NCI-H2196 treated with DMSO at 0.1 percent for 48 hours (cell line): ENCODE measurements around the gene S100A9.
"Not testable (repeated sequence)": the region's sequence is repeated elsewhere in the genome, so short reads cannot be mapped to it uniquely, and the experiment has no call there.

ENCODE experiments used
- DNase-seq: peaks from one replicate; lab custom pipeline; 2025; ENCODE audit not compliant: unreplicated experiment; lab: John Stamatoyannopoulos, UW

The S100A9 gene

DNA sequence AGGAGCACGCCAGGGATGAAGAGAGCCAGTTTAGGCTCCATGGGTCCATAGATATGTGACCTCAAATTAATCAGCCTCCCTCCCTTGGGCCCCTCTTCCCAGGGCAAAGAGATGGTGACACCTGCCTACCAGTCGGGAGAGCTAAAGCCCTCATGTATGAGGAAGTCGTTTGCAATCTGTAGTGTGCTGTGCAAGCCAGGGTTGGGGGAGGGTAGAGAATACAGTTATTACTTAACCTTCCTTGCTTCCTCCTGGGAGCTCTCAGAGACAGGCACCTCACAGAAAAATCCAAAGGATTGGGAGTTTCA, 13.0 kb upstream of the S100A9 start:
- DNase-seq = peak; percentile 25

DNA sequence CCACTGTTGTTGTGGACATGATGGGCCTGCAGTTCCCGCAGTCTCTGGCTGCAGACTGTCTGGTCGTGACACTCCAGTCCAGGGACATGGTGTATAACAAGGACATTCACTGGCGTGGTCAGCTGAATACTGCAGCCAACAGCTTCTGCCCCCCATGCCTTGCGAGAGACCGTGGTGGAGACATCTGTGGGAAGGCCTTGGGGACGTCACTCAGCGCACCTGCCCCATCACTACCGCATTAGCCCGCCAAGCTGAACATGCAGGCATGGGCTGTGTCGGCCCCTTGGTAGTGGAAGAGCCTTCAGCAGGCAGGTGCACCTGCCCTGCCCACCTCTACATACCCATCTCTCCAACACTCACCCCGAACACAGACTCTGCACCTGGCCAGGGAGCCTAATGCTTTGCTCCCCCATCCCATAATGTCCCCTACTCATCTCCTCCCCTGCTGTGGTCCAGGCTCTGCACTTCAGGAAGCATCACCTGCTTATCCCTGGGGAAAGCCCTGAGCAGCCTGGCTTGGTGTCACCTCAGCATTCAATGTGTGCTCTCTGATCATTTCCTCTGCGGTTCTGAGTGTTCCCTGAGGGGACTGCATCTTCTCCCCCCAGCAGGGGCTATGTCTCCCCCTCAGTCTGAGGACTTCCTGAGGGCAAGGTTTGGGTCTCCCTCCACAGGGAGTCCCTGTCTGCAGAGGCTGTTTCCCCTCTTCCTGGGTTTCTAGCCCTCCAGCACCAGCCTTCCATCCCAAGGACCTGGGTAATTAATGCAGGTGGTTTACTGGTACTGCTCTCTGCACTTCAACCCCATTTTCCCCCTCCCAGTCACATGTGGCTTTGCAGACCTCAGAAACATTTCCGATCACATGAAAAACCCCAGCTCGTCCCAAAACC, 12.2 kb upstream of the S100A9 start:
- no peak for DNase-seq

DNA sequence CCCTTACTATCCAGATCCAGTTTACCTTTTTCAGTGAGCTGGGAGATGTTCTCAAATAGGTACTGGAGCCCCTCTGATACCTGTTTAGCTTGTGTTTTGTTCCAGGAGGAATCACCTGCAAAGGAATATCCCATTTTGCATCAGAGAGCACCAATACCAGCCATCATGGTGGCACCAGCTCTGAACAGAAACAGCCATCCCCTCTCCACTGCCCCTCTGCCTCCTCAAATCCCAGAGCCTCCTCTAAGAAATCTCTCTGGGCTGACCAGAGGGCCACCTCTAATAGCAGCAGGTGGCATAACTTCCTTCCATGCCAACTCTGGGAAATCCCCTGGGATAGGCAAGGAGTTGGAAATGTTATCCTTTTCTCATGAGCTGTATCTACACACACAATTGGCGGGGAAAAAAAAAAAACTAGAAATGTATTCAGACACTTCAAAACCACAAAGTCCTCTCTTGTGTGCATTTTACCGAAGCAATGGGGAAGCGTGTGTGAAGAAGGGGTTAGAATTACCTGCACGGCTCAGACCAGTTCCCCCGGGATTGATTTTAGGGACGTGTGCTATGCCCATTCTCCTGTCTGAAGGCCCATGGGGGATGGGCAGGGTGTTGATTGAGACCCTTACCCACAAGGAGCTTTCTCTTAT, 11.5 kb upstream of the S100A9 start:
- DNase-seq = peak; percentile 76

DNA sequence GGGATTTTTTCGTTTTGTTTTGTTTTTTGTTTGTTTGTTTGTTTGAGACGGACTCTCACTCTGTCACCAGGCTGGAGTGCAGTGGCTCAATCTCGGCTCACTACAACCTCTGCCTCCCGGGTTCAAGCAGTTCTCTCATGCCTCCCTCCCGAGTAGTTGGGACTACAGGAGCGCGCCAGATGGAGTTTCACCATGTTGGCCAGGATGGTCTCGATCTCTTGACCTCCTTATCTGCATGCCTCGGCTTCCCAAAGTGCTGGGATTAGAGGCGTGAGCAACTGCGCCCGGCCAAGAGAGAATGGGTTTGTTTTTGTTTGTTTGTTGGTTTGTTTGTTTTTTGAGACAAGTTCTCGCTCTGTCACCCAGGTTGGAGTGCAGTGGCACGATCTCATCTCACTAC, 10.6 kb upstream of the S100A9 start:
- DNase-seq = not testable (repeated sequence)

DNA sequence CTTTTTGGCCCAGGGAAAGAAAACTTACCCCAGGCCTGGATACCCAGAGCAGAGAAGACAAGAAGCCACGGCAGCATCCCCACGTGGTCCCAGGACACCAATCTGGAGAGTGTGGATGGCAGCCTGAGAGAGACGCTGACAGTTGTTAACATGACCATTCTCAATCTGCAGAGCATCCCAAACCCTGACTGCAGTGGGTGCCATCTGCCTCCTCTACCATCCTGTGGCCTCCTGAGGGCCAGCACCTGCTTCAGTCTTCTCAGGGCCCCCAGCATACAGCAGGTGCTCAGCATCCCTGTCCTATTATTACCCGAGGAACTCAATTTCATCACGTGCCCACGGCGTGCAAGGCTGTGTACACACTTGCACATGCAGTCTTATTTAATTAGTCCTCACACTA, 9.8 kb upstream of the S100A9 start:
- no peak for DNase-seq

DNA sequence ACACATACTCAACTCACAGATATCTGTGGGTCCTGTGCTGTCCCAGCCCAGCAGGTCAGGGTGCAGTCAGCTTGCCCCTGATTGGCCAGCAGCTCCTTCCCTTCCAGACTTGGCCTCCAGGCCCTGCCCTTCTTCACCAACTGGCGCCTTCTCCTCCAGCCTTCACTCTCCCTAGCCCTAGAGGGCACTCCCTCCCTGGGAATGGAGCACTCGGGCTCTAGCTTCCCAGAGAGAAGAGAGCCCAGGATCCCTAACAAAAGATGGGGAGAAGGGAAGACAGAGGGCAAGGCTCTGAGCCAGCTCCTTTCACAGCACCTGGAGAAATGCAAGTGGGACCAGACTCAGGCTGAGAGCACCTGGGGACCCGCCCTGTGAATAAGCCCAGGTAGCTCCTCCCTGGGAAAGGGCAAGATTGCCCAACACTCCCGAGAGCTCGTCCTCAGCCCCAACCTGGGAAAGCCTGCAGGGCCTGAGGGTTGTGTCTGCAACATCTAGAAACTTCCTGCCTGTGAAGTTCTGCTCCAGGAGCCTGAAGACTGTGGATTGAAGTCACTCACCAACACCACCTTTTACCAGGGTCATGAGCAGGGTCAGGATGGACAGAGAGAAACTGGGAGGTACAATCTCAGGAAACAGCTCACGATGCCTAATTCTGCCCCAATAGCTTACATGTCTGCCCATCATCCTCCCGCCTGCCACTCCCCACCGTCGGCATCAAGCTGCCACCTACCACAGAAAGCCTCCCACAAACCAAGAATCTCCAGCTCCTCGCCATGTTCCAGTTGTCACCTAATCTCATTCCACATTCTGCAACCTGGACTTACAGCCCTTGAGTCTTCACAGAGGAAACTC, 8.9 kb upstream of the S100A9 start, which contains the start of gene PGLYRP4:
TSS of gene PGLYRP4 (minus strand) at position 331 of the 852 bp plus-strand sequence. CDS start 909 bp downstream, outside the sequence.
- DNase-seq = no peak

DNA sequence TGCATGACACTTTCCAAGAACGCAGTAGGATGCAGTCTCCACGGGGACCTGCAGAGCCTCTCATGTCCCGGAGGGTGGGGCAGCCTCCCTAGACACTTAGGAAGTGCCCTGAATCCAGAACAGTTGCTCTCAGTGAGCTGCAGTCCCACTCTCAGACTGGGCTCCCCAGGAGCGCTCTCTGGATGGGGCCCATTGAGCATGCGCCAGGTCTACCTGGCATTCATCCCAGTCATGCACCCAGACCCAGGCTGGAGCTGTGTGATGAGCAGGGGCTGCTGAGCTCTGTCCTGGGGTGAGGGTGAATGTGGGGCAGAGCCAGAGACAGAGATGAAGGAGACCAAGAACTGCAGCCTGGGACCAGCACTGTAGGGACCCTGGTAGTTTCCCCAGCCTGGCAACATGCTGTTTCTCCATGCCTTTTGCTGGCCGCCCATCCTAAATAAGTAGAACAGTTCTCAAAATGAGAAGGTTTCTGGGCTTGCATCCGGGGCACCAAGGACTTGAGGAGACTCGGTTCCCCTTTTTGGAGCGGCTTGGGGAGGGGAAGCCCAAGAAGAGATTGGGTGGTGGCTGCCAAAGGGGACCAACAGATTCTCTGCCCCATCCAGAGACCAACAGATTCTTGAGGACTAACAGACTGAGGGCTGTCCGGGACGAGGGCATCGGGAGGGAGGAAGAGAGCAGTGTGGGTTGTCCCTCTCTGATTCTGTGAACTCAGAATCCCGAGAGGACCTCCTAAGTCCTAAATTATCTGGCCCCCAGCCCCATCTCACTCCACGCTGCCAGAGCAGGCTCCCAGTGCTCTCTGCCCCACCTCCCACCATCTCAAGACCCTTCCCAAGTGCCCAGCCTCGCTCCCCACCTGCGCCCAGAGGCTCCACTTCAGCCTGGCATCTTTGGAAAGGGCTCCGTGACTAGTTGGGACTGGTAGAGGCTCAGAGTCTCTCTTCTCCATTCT, 8.0 kb upstream of the S100A9 start:
- no peak for DNase-seq

DNA sequence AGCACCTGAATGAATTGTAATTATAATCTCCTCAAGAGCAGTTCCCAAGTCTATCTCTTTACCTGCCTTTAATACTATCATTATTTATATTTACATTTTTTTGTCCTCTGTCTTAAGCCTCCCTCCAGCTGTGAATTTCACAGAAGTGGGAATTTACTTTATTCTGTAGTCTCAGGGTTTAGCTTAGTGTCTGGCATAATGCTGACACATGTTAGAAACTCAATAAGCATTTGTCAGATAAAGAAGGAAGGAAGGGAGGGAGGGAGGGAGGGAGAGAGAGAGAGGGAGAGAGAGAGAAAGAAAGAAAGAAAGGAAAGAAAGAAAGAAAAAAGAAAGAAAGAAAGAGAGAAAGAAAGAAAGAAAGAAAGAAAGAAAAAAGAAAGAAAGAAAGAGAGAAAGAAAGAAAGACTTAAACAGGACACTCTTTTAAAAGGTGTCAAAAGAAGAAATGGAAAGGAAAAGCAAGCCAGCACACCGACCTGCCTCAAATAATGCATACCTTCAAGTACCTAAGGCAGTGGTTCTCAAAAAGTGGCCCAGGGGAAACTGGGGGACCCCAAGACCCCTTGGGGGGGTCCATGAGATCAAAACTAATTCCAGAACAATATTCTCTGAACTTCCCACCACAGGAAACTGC, 7.2 kb upstream of the S100A9 start:
- DNase-seq = no peak

DNA sequence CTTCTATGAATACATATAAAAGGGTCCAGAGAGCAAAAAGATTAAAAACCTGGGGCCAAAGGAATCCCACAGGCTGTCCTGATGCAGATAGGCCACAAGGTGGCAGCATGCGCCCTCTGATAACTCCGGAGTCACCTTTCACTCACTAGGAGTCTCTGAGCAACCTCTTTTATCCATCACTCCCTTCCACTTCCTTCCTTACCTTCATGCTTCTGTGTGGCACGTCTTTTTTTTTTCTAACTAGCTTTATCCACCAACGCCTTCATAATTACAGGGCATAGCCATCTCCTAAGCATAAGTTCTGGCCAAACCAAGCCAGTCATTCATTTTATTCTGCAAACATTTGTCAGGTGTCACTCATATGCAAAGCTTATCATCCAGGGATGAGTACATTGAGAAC, 5.1 kb upstream of the S100A9 start:
- peak; percentile 72 for DNase-seq

DNA sequence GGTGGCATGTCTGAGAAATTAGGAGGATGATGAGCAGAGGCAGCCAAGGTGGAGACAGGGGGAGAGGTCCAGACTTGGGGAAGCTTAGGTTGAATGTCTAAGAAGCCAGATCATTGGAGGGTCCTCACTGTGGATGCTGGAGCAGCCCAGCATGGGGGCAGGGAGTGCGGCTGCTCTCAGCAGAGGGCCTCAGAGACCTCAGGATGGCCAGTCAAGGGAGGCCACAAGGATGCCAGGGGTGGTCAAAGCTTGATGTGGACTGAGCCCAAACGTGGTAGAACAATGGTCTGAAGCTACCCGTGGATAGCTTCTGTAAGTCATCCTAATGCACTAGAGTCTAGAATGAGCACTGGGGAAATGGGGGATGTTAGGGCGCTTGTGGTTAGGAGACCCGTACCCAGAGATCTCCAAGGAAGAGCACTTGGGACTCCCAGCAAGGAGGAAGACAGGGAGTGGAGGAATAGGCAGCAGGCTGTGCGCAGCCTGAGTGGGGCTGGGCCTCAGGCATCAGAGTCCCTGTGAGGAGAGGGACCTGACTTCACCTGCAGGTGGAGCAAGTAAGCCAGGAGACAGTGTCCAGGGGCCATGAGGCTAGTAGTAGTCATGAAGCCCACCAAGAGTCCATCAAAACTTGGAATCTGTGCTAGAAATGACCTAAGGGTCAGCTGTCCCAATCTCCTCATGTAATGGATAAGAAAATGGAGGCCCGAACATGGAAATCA, 4.3 kb upstream of the S100A9 start:
- DNase-seq = peak; percentile 21

DNA sequence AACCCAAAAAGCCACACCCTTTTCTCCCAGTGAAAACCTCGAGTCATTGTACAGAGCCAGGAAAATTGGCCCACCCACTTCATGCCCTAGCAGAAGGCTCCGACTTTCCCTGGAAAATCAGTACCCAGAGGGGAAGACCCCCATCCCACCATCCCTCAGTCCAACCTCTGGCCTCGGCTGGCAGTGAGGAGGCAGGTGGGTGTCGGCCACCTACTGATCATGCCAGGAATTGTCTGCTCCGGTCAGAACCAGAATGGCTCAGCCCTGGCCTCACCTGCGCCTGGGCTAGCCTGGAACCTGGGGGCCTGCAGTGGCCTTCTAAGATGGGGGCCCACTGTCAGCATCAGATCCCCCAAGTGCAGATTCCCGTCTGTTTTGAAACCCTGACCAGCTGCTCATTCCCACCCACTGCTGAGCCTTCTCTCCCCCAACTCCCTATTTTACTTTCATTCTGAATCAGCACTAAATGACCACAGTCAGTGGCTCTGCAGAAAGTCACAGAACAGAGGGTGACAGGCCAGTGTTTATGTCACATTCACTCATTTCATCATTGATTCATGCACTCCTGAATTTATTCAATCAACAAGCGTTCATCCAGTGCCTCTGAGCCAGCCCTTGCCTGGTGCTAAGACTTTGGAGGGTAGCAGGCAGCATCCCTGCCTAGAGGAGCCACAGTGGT, 3.0 kb upstream of the S100A9 start:
- no peak for DNase-seq

DNA sequence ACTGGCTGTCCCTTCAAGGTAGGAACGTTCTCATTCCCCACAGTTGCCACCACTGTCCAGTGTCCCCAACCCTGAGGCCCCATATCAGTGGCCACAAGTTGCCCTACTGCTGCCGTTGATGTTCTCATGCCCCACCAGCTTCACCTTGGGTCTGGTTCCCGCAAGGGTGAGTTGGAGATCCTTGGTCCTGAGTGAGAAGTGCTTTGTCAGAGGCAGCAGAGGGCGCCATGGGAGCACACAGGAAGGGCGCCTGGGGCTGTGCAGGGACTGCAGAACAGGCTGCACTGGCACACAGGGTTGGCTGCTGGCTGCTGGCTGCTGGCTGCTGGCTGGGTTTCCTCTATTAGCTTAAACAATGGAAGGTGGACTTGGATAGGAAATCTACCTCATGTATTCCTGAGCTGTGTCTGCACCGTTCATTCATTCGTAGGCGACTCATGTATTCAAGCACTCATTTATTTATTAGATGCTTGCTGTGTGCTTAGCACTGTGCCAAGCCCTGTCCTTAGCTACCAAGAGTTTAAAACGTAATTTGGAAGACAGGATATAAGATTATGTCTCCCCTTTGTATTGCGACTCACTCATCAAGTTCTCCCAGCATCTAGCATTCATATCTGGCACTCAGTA, 2.1 kb upstream of the S100A9 start:
- DNase-seq = peak; percentile 39

DNA sequence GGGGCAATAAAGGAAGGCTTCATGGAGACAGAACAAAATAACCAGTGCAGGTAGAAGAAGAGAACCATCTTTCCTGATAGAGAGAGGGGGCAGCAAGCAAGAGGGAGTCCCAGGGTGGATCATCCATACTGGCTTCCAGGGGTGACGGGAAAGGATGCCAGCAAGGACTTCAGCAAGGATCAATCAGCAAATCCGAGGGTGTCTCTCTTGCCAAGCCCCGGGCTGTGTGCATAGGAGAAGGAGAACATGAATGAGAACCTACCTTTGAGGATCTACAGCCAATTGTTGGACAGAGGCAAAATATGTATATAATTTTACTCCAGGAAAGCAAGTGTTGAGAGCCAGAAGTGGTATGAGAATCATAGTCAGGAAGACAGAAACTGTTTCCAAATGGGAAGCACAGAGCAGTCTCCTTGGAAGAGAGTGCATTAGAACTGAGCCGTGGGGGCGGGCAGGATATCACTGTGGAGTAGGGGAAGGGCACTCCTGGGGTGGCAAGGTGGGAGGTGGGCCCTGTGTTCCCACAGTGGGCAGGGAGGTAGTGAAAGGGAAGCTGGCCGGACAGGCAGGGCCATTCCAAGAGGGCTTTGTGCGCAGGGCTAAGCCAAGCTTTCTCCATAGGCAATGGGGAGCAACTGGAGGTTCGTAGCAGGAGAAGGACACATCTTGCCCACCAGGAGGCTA, 1.1 kb upstream of the S100A9 start:
- no peak for DNase-seq

DNA sequence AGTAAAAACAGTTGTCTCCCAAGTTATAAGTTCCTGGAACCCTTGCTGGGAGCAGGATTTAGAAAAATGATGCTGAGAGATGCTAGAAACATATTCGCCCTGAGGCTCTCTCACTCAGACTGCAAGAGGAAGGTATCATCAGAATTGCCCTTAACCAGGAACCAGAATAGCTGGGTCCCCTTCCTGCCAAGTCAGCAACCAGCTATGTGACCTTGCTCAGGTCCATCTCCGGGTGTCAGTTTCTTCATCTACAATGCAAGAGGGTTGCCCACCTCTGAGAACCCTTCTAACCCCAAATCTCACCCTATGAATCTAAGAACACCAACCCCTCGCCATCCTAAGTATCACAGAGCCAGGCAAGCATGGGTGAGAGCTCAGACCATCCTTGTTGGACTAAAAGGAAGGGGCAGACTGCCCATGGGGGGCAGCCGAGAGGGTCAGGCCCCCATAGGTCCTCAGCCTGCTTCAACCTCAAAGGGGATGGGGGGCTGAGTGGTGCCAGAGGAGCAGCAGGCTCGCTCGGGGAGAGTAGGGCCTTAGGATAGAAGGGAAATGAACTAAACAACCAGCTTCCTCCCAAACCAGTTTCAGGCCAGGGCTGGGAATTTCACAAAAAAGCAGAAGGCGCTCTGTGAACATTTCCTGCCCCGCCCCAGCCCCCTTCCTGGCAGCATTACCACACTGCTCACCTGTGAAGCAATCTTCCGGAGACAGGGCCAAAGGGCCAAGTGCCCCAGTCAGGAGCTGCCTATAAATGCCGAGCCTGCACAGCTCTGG, 390 bp upstream of the S100A9 start:
- DNase-seq = no peak

DNA sequence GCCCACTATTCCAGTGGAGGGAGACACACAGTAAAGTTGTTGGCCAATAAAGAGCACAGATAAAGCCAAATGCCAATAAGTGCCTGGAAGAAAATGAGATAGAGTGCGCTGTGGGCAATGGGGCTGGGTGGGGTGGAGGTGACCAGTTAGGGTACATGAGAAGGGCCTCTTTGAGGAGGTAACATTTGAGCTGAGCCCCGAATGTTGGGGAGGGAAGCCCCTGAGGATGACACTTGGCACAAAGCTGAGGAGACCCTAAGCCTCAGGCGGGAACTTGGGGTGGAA, 979 bp downstream of the S100A9 start:
- DNase-seq = no peak

DNA sequence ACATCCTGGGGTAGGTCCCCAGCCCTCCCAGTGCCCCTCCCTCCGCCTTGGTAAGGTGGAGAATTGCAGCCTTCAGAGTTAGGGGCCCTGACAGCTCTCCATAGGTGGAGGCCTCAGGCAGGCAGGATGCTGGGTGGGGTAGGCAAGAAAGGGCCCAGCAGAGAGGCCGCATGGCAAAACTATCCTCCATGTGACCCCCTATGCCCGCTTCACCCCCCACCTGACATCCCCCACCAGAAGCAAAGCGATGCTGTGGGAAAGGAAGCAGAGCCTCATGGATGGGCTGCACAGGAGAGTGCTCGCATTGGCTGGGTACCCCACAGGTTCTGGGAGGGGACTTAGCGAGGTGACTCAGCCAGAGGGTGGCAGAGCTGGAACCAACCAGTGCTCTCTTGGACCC, 1.6 kb downstream of the S100A9 start:
- no peak for DNase-seq

DNA sequence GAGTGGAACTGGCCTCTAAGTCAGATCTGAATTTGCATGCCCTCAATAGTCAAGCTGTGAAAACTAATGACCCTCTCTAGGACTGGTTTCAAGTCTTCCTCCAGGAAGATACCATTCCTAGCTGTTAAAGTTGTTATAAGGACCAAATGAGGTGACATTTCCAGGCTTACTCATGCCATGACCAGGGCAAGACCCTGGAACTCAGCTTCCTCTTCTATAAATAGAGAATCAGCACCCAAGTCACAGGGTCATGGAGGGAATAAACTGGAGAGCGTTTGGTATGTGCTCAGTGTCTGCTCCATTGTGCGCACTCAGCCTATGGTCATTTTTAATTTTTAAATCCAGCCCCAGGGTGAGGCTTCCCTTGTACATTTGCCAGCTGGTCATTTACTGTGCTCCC, 2.5 kb downstream of the S100A9 start:
- no peak for DNase-seq
